ENCODE results near the gene PRIMA1.

GRCh38 chr14:93742761-93743160 is 45.5 kb downstream of the PRIMA1 start:
- TF ChIP-seq CTCF (IDR thresholded peaks at IDR 0.05) (no peak), POLR2A (IDR thresholded peaks at IDR 0.05) (no peak)

Measured in stomach (tissue), 4 donors.